Measurements from ENCODE around the gene NTRK2.

NTRK2 gene

DNA sequence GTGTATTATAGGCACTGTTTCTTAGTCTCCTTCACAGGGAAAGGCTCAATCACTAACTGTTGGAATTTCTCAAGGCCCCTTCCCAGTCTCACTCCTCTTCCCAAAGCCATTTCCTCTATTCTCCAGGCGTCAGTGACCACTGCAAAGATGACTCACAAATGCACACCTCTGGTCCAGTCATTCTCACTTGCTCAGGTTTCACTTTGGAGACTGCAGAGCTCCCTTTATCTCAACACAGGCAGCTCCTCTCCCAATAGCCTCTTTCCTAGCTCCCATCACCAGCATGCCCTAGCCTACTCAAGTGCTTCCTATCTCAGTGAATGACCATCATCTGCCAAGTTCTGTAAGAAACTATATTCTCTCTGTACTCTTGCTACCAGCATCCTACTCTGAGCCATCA, 323.6 kb downstream of the NTRK2 start:
- DNase-seq: no peak

DNA sequence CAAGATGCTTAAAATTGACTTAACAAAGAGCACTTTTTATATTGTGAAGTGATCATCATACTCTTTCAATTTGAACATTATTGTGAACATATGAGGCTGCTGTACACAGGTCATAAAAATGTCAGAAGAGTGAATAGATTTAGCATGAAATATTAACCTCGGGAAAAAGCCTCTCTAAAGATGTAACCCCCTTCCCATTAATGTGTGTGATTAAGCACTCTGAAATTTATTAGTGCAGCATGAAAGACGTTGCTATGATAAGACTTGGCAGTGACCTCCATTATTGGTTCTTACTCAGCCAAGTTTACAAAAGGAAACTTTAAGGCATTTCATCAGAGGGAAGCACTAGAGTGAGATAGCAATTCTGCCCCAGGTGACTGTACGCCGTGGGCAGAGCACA, 326.5 kb downstream of the NTRK2 start:
- no peak for DNase-seq

DNA sequence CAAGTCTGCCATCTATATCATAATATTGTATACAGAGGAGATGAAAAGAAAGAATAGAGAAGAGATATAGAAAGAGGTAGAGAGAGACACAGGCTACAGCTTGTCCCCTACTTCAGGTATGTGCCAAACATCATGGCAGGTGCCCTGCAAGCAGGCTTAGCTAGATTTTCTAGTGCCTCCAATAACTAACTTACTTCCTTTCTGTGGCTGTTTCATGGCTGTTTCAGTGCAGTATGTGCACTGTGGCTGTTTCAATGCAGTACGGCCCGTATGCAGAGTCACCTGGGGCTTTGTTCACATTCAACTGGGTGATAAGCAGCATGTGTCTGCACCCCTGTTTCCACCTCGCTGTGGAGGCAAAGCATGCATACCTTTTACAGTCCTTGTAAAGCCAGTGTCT, 327.2 kb downstream of the NTRK2 start:
- DNase-seq: no peak

DNA sequence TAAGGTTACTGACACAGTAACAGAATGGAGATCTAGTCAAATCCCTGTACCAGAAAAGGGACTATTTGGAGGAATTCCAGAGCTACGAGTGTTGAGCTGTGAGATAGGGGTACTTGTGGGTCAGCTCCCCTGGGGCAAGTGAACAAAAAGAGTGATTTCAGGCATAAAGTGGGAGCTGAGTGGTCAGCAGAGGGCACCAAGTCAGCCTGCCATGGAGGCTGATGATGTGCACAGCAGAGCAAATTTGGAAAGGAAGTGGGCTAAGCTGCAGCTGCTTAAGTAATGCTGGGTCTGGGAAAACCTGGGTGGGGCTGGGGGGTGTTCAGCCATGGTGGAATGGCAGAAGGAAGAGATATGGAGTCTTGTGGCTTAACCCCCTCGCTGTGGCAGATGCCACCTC, 327.9 kb downstream of the NTRK2 start:
- no peak for DNase-seq

DNA sequence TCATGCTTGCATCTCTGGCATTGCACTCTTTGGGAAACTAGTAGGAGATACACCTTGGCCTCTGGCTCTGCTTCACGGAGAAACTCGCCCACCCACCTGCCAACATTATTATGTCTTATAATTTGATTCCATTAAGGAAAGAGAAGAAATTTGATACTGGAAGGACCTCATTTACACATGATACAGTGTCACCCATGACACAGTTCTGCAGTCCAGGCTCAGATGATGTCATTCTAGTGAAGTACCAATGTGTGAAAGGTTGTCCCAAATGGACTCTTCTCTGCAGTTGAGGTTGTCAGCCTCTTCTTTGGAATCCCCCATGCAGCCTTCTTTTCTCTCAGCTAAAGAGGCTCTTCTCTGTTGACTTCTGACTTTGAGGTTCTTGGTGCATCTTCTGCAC, 329.1 kb downstream of the NTRK2 start:
- DNase-seq: no peak

DNA sequence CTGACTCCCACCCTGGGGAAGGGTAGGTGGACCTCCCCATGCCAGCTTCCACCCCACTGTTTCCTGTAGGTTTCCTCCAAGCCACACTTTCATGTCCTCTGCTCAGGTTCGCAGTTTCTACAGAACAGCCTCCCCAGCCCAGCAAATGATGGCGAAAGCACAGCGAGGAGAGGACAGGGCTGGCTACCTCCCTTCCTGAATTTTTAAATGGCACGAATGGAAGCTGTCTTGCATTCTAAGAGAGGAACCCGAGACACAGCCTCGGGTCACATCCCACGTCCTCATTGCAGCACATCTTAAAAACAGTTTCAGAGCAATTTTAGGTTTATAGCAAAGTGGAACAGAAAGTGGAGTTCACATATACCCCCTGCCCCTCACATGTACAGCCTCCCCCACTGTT, 330.3 kb downstream of the NTRK2 start:
- DNase-seq: no peak

DNA sequence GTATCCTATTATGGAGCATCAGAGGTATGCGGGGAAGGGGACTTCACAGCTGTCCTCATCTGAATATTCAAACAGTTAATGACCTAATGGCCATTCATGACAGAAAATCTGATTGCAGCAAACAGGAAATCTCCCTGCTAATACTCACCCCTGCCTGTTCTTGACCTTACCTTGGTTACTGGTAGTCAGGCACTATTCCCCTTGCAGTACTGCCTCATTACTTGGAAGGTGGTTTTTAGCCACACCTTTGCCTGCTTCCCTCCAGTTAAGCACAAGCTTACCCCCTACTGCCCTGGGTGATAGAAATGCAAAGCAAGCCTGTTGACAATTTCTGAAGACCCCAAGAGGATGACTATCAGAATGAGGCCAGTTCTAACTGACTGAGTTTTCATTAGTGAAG, 332.4 kb downstream of the NTRK2 start:
- no peak for DNase-seq

DNA sequence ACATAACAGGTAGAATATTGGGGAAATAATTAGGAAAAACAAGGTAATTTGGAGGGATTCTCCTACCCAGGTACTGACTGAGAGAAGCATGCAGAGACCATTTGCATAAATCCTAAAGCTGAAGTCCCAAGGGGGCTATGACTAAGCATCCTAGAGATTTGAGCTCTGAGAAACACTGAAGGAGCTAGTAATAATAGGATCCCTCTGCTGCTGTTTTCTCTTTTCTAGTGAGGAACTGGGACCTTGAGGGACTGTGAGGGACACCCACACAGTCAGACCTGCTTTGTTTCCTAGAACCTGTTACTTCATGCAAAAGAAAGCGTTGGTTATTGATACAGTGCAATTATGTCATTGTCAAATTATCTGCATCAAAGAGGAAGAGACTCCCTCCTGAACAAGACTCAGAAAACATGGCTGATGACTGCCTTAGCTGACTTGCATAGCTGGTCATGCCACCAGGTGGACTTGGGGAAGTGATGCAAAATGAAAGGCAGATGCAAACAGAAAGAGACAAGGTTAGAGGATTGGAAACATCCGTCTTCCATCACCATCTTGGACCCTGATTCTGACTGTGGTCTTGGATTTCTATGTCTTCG, 335.4 kb downstream of the NTRK2 start:
- DNase-seq: no peak

DNA sequence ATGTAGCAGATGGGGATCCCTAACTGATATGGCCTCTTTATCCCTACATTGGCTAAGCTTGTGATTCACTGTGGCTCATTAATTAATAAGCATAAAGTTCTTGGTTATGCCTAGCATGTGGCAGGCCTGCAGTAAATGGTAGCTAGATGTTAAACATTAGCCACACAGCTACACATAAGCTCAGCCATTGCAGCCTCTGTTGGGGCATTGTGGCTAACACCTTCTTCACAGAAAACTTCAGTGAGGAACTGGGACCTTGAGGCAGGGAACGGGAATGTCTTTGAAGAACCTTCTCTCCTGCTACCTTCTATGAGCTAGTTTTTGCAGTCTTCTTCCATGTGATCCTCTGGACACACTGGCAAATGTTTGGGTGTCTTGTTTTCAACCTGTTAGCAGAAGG, 338.2 kb downstream of the NTRK2 start:
- DNase-seq: no peak

DNA sequence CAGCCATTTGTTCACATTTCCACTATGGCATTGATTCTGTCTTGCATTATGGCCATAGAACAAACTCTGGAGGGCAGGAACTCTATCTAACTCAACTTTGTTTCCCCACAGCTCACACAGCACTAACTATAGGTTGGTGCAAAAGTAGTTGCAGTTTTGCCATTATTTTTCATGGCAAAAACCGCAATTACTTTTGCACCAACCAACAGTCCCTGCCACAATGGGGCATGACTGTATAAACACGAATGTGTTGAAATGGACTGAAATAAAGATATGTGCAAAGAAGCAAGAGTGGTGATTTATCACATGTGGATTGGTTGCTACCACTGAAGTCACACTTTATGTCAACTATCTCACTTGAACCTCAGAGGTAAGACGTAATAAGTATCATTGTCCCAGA, 338.7 kb downstream of the NTRK2 start:
- no peak for DNase-seq

DNA sequence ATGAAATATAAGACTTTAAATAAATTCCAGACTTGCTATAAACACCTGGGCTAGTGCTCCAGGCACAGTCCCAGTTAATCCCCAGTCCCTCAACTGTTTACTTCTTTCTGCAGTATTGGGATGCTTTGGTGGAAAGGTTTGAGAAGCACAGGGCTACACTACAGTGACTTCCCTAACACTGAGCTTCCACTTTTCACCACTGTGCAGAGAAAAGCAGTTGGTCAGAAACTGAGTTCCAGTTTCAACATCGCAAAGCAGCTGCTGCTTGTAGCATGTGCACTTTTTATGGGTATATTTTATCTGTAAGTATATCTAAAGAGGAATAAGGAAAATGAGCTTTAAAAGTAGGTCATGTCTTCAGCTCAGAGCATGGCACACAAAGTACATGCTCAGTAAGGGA, 339.7 kb downstream of the NTRK2 start:
- no peak for DNase-seq

DNA sequence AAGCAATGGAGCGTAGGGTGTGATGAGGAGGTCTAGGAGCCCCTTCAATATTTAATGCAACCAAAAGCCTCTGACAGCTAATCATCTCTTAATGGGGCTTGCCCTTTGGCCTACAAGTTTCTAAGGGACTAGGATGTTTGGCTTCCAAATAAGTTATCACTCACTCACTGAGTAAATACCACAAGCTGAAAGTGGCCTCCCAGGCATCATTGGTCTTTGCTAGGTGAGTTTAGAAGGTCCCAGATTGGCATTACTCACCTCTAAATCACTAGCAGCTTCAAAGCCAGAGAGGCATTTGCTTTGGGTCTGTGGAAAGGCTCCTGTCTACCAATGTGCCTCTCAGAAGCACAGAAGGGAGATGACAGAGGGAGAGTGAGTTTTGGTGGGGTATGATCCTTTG, 344.2 kb downstream of the NTRK2 start:
- no peak for DNase-seq

DNA sequence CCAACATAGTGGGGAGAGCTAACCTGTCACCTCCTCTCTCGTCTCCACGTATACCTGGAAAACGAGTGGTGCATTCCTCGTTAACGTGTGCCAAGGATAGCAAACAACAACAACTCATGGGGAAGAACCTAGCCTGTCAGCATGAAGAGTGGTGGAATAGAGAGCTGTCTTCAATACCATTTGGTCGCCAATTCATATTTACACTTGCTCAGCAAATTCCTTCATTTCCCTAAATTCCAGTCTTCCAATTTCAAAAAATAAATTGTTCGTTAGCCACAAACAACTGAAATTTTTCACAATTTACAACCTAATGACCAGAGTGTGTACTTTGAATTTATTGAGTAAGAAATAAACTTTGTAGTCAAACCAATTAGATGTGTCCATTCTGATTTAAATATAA, 344.8 kb downstream of the NTRK2 start:
- no peak for DNase-seq

DNA sequence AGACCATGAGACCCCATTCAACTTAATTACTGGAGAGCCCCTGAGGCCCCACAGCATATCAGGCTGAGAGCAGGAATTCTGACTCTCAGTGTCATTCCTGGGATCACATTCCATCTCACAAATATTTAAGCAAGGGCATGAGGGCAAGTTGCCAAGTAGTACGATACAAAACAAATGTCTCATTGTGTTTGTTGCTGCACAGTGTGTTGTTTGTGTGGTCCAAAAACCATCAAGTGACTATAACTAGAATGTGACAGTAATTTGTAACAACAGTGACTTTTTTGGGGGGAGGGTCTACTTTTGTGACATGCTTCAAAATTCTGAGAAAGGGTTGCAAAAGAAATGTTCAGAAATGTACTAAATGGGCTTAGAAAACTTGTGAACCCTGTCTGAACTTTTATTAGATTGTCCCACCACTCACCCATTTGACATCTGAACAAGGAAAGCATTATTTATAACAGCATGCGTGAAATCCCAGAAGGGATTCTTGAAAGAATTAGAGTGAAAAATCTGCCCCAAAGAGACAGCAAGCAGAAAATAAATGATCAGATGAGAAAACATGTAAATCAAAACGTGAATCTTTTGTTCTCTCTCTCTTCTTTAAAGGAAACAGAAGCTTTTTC, 347.0 kb downstream of the NTRK2 start:
- DNase-seq: no peak

DNA sequence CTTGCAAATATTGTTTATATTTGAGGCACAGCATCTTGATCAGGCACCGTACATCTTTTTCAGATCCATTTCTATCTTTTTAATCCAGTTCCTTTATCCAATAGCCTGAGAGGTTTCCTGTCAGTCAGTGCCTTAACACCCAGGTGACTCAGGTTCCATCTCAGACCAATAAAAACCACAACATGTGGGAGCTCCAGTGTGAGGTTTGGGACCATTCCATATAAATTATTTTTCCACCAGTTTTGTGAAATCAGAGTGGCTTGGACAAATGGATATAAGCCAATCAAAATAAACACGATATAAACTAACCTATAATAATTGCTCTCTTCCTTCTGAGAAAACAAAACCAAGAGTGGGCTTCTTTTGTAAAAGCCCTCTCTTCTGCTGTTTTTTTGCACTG, 351.3 kb downstream of the NTRK2 start:
- no peak for DNase-seq

DNA sequence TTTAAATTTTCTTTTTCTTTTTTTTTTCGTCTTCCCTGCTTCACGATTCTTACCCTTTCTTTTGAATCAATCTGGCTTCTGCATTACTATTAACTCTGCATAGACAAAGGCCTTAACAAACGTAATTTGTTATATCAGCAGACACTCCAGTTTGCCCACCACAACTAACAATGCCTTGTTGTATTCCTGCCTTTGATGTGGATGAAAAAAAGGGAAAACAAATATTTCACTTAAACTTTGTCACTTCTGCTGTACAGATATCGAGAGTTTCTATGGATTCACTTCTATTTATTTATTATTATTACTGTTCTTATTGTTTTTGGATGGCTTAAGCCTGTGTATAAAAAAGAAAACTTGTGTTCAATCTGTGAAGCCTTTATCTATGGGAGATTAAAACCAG, 352.2 kb downstream of the NTRK2 start:
- no peak for DNase-seq

DNA sequence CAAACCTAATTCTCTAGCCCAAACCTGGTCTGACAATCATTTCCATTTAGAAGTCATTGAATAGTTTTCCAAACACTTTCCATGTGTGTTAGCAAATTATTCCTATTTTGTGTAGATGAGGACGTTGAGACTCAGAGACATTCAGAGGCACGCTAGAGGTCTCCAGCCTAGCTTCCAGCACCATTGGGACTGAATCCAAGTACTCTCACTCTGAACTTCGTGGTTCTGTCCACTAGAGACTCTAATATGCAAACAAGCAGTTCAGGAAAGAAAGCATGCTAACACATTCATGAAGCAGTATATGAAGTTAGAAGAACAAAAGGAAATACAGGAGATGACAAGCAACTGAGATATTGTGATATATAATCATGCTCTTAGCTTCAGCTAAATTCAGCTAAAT, 354.8 kb downstream of the NTRK2 start:
- DNase-seq: no peak

DNA sequence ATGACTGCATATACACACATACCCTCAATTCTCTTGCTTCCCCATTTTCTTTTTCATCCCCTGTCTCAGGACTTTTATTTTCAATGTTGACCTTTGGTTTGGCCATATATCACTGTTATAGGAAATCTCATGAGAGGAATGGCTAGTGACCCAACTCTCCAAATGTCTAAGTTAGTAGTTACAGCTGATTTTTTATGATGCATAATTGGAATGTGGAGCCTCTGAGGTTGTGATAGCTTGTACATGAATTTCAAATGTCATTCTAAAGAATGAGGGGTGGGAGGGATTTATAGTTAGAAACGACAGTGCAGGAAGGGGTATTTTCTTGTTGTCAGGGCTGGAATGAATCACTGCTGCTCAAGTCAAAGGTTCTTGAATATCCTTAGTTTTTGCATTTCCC, 356.1 kb downstream of the NTRK2 start:
- DNase-seq: no peak

DNA sequence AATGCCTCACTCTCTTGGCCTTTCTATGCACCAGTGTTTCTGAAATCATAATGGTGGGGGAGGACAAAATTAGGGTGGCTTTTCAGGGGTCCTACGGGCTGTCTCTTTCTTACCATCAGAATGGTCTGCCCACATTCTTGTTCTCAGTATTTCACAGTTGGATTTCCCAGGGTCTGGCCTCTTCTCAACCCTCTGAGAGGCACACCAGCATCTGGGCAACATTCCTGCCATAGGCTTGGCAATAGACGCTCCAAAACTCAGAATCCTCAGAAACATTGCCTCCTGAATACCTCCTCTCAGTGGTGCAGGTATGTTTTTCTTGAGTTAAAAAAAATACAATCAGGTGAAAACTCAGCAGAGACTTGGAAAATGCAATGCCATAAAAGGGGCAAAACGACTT, 358.3 kb downstream of the NTRK2 start:
- DNase-seq: no peak

DNA sequence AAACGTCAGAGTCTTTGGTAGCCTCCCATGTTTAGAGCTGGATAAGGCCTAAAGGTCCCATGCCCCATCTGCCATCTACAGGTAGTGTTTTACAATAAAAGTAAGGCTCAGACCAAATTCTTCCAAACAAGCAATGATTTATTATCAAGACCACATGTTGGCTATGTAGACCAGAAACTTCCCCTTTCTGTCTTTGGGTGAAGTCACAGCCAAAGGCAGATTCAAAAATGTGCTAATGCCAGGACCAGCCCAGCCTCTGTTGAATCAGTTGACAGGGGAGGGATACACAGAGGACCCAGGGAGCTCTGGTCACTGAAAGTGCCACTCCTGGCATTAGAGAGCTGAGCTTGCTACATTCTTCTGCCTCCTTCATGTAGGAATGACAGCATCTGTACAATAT, 360.8 kb downstream of the NTRK2 start:
- DNase-seq: no peak

DNA sequence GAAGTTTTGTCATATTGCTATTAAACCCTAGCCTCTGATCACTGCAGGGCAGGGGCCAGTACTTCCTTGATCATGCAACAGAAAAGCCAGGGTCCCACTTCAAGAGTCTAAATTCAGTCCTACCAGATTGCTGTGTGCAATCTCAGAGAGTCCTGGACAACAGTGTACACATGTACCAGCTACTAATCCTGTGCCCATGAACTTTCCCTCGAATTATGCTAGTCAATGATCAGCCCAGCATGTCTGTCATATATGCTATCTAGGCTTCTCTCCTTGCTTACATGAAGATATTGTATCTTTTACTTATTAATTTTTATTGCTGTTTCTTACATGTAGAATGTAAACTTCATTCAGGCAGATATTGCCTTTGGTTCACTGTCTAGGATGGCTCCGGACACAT, 367.0 kb downstream of the NTRK2 start:
- DNase-seq: no peak

DNA sequence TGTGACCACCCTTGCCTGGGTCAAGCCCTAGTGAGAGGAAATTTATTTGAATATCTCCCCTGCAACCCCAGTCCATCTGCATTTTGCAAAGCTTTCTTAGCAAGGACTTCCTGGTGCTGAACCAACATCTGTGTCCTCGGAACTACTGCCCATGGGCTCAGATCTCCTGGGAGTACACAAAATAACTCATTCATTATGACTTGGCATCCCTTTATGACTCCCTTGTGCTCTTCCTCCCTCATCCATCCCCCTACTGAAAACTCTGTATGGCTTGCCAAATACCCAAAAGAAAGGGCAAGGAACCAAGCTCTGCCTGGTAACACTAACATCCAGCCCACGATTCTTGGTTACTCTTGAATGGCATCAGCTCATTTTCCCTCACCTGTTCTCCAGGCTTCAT, 368.5 kb downstream of the NTRK2 start:
- no peak for DNase-seq

DNA sequence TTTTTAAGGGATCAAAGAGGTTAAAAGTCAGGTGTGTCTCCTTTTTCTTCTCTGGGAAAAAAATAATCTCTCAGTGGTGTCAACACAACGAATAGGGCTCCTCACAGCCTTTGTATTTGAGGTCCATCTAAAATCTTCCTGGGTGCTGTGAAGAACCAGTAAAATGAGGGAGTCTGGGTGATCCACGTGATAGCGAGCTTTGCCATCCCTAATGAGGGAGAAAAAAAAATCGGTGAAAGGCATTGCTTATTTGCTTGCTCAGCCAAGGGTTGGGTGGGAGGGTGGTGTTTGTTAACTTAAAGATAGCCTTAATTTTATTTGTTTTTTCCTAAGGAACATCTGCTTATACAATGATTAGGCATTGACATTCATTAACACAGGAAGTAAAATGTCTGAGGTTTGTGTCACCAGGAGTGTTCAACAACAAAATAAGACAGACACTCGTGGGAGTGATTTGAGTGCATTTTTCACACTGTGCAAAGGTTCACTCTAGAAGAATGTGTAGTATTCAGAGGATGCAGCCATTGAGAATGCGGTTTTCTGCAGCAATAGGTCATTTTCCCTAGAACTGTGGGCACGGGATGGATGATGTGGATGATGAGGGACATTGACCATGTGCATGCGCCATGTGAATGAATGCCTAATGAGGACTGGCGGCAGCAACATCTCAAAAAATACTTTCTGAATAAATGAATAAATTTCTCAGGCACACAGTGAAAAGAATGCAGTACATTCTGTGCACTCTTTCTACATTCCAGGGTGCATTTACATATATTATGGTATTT, 369.5 kb downstream of the NTRK2 start:
- DNase-seq: no peak

DNA sequence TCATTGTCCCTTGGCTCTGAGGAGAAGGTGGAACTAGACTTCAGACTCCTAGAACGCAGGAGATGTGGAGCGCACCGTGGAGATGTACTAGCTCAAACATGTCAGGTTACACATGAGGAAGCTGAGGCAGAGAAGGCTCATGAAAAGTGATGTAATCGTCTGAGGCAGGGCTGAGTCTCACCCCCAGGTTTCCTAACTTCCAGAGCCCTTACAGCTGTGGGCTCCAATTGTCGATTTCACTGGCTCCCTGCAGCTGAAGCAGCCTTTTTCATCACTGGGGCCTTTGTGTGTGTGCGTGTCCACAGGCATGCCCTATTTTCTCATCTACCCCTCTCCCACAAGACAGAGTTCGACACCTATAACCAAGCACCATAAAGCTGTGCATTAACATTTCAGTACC, 370.6 kb downstream of the NTRK2 start:
- DNase-seq: no peak
